Activated gamma-delta T cell (primary cell): ENCODE measurements around the gene ADAP1.
"Not testable (repeated sequence)": the region's sequence is repeated elsewhere in the genome, so short reads cannot be mapped to it uniquely, and the experiment has no call there.

Source experiments
- DNase-seq: peaks from one replicate; lab custom pipeline; 2025; lab: John Stamatoyannopoulos, UW

Gene ADAP1

GRCh38 chr7:959271-959670, 4.8 kb upstream of the ADAP1 start:
- DNase-seq: no peak

GRCh38 chr7:958221-959200, 4.0 kb upstream of the ADAP1 start:
- no peak for DNase-seq

DNA sequence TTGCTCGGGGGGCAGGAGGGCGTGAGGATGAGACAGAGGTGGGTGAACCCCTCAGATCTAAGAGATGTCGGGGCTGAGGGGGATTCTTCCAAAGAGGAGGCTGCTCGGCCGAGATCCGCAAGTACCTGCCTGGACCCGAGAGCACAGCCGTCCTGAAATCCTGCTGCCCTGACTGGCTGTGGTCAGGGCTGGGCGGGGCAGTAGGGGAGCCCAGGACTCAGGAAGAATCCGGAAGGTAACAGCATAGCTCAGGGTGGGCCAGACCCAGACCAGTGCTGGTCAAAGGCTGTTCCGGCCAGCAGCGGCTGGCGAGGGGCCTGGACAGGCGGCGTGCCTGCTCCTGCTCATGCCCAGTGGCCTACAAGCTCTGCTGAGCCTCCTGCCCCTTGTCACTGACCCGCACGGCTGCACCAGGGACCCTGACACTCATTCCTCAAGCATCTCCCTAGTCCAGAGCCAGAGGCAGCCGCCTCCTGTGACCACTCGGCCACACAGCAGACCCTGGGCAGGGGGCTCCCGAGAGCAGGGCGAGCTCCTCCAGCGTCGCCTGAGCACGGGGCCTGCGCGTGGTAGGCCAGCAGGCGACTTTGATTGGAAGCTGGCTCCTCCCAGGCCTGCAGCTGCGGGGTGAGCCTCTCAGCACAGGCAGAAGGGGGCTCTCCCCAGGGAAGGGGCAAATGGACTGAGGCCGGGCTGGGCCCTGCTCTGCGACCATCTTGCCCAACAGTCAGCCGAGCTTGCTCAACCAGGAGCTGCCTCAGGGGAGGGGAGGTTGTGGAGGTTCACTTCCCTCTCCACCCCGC, 3.1 kb upstream of the ADAP1 start:
- DNase-seq: no peak

DNA sequence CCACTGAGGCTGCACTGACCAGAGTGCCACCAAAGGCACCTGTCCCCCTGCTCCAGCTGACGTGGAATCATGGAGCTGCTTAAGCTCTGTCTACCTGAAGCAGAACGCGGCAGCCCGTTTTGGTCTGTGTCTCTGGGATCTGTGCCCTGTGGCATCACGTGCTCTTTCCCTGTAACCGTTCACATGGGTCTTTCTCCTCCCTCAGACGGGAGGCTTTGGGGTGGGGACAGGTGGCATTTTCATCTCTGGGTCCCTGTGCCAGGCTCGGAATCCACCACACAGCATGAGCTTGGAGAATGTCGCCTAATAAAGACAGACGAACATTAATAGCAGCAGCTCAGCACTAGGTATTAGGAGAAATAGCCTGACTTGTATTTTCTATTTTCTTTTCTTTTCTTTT, 1.6 kb upstream of the ADAP1 start:
- no peak for DNase-seq

GRCh38 chr7:953547-954327, 743 bp downstream of the ADAP1 start:
- DNase-seq: no peak

DNA sequence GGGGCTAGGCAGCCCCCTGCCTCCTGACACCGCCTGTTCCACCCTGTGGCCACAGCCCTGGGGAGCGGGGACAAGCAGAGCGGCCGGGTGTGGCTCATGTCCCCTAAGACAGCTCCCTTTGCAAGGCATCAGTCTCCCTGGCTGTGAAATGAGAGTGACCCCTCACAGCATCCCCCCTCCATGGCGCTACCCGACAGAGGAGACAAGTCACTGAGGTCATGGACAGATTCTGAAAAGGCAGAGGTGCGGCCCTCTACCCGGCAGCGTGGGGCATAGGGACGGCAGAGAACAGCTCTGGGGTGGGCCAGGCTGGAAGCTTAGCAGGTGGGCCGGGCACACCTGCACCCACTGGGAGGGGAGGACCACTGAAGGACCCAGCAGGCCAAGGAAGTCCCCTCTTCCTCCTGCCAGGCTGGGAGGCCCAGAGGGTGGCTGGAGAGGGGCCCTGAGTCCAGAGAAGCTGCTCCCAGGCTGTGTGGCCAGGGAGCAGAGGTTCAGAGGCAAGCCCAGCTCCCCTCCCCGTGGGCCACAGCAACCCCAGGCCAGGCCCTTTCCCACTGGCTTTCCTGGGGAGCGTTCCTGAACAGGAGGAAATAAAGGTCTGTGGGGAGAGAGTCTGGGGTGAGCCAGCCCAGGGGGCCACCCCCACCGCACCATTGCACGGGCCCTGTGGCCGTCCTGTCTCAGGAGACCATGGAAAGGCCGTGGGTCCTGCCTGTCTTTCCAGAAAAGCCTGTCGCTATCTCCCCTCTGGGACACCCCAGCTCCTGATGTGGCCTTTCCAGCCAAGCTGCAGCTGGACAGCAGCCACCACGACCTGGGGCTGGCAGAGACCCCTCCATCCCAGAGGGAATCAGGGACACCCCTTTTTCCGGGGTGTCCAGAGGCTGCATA, 1.7 kb downstream of the ADAP1 start:
- no peak for DNase-seq

- no peak for DNase-seq
Measured at GRCh38 chr7:951881-952547, 2.5 kb downstream of the ADAP1 start.

DNA sequence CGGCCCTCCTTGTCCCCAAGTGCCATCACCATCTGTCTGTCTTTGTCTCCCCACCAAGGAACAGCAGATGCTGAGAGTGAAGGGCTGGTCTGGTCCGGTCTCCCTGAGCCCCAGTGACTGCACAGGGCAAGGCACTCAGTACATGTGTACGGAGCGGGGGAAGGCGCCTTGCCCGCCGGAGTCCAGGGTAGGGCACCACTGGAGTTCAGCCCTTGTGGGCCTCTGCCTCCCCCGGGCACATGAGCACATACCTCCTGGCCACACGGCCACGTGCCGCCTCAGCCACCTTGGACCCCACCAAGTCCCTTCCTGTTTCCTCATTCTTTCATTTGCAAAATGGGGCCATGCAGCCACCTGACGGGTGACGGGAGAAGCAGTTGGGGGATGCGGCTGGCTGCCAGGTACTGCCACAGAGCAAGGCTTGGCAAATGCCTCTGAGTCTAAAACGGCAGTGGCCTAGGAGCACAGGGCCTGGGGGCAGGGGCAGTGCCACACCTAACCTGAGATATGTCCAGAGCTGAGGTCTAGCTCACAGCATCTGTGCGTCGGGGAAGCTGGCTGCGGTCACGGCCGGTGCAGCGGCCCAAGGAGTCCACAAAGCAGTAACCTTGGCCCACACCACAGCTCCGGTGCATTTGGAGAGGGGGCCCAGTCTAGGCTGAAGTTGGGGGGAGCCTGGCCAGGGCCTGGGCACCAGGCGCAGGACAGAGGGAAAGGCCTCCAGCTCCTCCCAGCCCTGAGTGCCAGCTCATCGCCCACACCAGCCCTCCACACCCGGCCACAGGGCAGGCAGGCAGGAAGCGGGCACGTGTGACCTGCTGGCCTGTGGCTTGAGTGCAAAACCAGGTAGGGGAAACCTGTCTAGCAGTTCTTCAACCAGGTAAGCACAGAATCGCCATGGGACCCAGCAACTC, 5.2 kb downstream of the ADAP1 start:
- DNase-seq: no peak

- DNase-seq: no peak
Measured at GRCh38 chr7:947391-948210, 6.9 kb downstream of the ADAP1 start.

- DNase-seq: no peak
Measured at GRCh38 chr7:946256-946996, 8.1 kb downstream of the ADAP1 start.

DNA sequence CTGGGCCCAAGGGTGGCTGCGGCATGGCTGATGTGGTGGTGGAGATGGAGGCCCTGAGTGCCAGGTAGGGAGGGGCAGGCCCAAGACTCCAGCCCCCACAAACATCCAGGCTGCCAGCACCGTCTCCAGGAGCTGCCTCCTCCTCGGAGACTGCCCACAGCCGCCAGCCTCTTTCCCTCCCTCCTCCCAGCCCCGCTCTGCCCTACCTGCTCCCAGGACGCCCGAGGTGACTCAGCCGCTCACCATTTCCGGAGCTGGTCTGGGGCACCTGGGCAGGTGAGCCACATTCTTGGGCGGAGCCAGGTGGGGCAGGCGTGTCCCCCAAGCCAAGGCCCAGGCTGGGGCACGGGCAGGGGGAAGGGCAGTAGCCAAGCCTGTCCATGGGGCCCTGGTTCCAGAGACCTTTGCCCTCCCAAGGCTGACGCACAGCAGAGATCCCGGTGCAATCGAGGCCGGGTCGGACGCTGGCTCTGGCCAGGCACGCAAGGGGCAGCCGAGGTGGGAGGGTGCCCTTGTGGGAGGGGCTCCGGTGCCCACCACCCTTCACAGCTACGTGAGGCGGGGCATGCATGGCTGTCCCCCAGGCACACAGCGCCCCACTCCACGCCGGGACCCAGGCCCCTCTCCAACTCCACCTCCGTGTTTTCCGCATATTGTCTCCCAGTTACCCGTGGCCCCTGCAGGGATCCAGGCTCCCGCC, 8.8 kb downstream of the ADAP1 start:
- DNase-seq: no peak

- DNase-seq: no peak
Measured at GRCh38 chr7:945147-945555, 9.3 kb downstream of the ADAP1 start.

- DNase-seq: no peak
Measured at GRCh38 chr7:944744-945143, 9.7 kb downstream of the ADAP1 start.

- not testable (repeated sequence) for DNase-seq
Measured at GRCh38 chr7:943793-944192, 10.7 kb downstream of the ADAP1 start.

GRCh38 chr7:940599-941408, 13.7 kb downstream of the ADAP1 start:
- no peak for DNase-seq

DNA sequence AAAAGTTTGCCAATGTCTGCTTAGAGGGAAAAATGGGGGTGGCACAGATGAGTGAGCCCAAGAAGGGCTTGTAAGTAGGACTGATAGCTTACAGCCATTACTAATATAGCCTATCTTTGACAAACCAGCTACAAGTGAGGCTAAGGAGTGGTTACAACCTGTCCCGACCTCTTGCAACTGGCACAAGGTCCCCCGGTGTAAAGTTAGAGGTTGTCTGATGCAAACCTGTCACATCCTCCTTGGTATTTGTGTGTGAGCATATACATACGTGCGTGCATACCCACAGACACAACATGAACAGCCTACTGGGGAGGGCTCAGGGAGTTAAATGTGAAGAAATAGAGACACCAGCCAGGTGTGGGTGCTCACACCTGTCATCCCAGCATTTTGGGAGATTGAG, 14.6 kb downstream of the ADAP1 start:
- no peak for DNase-seq
